Panc1 (cell line): ENCODE data around the gene PAPOLB. TPM values are rescaled to one million over a fixed set of nuclear protein-coding genes. Genes with fewer than 3 reads are reported as not detected.

ENCODE experiments used
- ATAC-seq: fragments of 200-7000 bp; cut with Tn5 transposase; 2 replicates; pipeline ENCODE4 v1.9.1; 2020; ENCODE audit warnings: mild to moderate bottlenecking, moderate library complexity
- BruUV-seq: library from RNA; stranded (reverse); fragments of 400-500 nt; replicated peaks from 2 replicates; lab custom pipeline; 2021; lab: Mats Ljungman, UMichigan
- CTCF ChIA-PET: fragments of 300-600 bp; sonication (Branson Sonifier 250); formaldehyde crosslinking; loops from one replicate; lab custom pipeline; 2022; ENCODE audit warnings: antibody characterized with exemption; lab: Charles Lee
- POLR2A ChIA-PET: fragments of 300-600 bp; sonication (Branson Sonifier 250); formaldehyde crosslinking; loops from one replicate; lab custom pipeline; 2022; ENCODE audit warnings: antibody characterized with exemption; lab: Charles Lee
- DNase-seq: peaks from one replicate; pipeline ENCODE4 v3.0.0-alpha.2; 2010; ENCODE audit warnings: low read depth, low spot score
- H3K27ac ChIP-seq: 2 replicates; pipeline ENCODE4 v1.5.1; 2011; ENCODE audit warnings: mild to moderate bottlenecking, low read length, inconsistent platforms
- H3K27me3 ChIP-seq: fragments of 200-500 bp; sonication (Bioruptor generic); 2 replicates; pipeline ENCODE4 v1.6.0; 2014; ENCODE audit warnings: low read length, inconsistent platforms; ENCODE audit not compliant: control insufficient read depth, insufficient read depth
- H3K36me3 ChIP-seq: fragments of 200-500 bp; sonication (Bioruptor generic); 2 replicates; pipeline ENCODE4 v1.5.1; 2014; ENCODE audit warnings: inconsistent platforms, mild to moderate bottlenecking, low read length, moderate library complexity; ENCODE audit not compliant: control insufficient read depth, insufficient read depth
- H3K4me1 ChIP-seq: 2 replicates; pipeline ENCODE4 v1.5.1; 2011; ENCODE audit warnings: inconsistent platforms, mild to moderate bottlenecking, low read length, moderate library complexity; ENCODE audit not compliant: control insufficient read depth, insufficient read depth
- H3K4me3 ChIP-seq, 2 experiments: 2 replicates each; pipeline ENCODE4 v1.5.1; 2011 to 2012; ENCODE audit warnings: low read depth in 2 of 2, low read length in 2 of 2, mild to moderate bottlenecking in 2 of 2, inconsistent platforms in 1 of 2, moderate library complexity in 1 of 2
- H3K9me3 ChIP-seq: fragments of 200-500 bp; sonication (Bioruptor generic); 2 replicates; pipeline ENCODE4 v1.5.1; 2014; ENCODE audit warnings: low read depth, mild to moderate bottlenecking, inconsistent platforms, low read length, moderate library complexity; ENCODE audit not compliant: control insufficient read depth, insufficient read depth
- CTCF ChIP-seq: fragments of 450-650 bp; IDR thresholded peaks from 2 replicates; pipeline ENCODE4 v1.5.1; 2017; ENCODE audit warnings: mild to moderate bottlenecking
- POLR2AphosphoS5 ChIP-seq: IDR thresholded peaks from 2 replicates; pipeline ENCODE4 v1.6.1; 2012; ENCODE audit warnings: mild to moderate bottlenecking, low read depth, low read length, moderate library complexity
- REST ChIP-seq, 2 experiments: IDR thresholded peaks; 2 replicates each; pipeline ENCODE4 v1.6.1; 2011 to 2012; ENCODE audit warnings: low read depth in 2 of 2, control low read depth in 1 of 2, low read length in 1 of 2, mild to moderate bottlenecking in 1 of 2, moderate library complexity in 1 of 2; ENCODE audit not compliant: insufficient read depth in 1 of 2
- SIN3A ChIP-seq: IDR thresholded peaks from 2 replicates; pipeline ENCODE4 v1.6.1; 2012; ENCODE audit warnings: low read depth, mild to moderate bottlenecking, low read length, moderate library complexity, borderline replicate concordance; ENCODE audit not compliant: insufficient read depth
- TCF7L2 ChIP-seq: IDR thresholded peaks from 2 replicates; pipeline ENCODE4 v1.6.1; 2011; ENCODE audit warnings: mild to moderate bottlenecking, low read depth, low read length, inconsistent platforms
- in situ Hi-C: cut with HindIII; loops from 2 replicates; pipeline ENCODE4 v1.10.0; 2016; ENCODE audit warnings: low sequenced_read_pairs, low pct_unique_long_range_greater_than_20kb
- intact Hi-C: fragments of 100-400 bp; cut with micrococcal nuclease; formaldehyde crosslinking; loops from one replicate; pipeline ENCODE4 v1.10.0; 2022; ENCODE audit not compliant: unreplicated experiment
- total RNA-seq: library from RNA; stranded (reverse); gene quantifications from one replicate; pipeline ENCODE4 v1.2.1, GENCODE V29; 2021; ENCODE audit not compliant: unreplicated experiment

Gene PAPOLB
- total RNA-seq, 1 experiment from 2014 or later, result not detected

- H3K4me1 ChIP-seq, result no peaks in the 10 kb centered on the region
- TF ChIP-seq CTCF (no peak), REST (IDR thresholded peaks at IDR 0.05; ENCODE audit: insufficient read depth in 1 of 2, low read depth in 2 of 2, low read length in 1 of 2) (no peak), TCF7L2 (no peak), POLR2AphosphoS5 (no peak), SIN3A (no peak)
- ChIA-PET CTCF (interaction anchor here (0.5 kb wide), 1 partner anchor 51 kb away, joined by 3 read pairs; no protein-coding TSS in a partner anchor), POLR2A (interaction anchor here (0.6 kb wide), 1 partner anchor 263 kb away, joined by 3 read pairs; no protein-coding TSS in a partner anchor)
- ATAC-seq, result no peak
- no peak for DNase-seq
- intact Hi-C loops (no loop called here), in situ Hi-C loops (no loop called here)
- no peak overlapping the region for H3K4me3 ChIP-seq
- H3K27me3 ChIP-seq, result peaks cover 2% of the 10 kb centered on the region; the same call in 1 of the 2 replicates
- no peaks in the 10 kb centered on the region for H3K36me3 ChIP-seq
- H3K9me3 ChIP-seq, result no peaks in the 10 kb centered on the region
- H3K27ac ChIP-seq, result no peak overlapping the region
- no TSS peak for BruUV-seq
Observed at GRCh38 chr7:4817178-4817901, 44.5 kb downstream of the PAPOLB start.

GRCh38 chr7:4816419-4817080 lies 45.3 kb downstream of the PAPOLB start:
- Histone ChIP-seq H3K36me3 (no peaks in the 10 kb centered on the region), H3K4me3 (no peak overlapping the region), H3K4me1 (no peaks in the 10 kb centered on the region), H3K27me3 (peaks cover 2% of the 10 kb centered on the region; the same call in 1 of the 2 replicates), H3K27ac (no peak overlapping the region), H3K9me3 (no peaks in the 10 kb centered on the region)
- POLR2A ChIA-PET, result interaction anchor here (0.6 kb wide), 1 partner anchor 264 kb away, joined by 3 read pairs; no protein-coding TSS in a partner anchor
- ATAC-seq (no peak), DNase-seq (no peak)
- TF ChIP-seq TCF7L2, result no peak
- no peak for TF ChIP-seq POLR2AphosphoS5
- no peak for TF ChIP-seq SIN3A
- no peak for TF ChIP-seq CTCF
- no peak for TF ChIP-seq REST (IDR thresholded peaks at IDR 0.05; ENCODE audit: insufficient read depth in 1 of 2, low read depth in 2 of 2, low read length in 1 of 2)
- intact Hi-C loops (no loop called here), in situ Hi-C loops (no loop called here)
- BruUV-seq, result no TSS peak
- CTCF ChIA-PET, result no interaction called here
